NCI-H1048 (cell line): Measurements from ENCODE around the gene RAPGEF2.
"Not testable (repeated sequence)": the region's sequence is repeated elsewhere in the genome, so short reads cannot be mapped to it uniquely, and the experiment has no call there.

Experiments used
- DNase-seq: peaks from one replicate; lab custom pipeline; 2025; lab: John Stamatoyannopoulos, UW

The RAPGEF2 gene

GRCh38 chr4:159239629-159240028 is 136.8 kb downstream of the RAPGEF2 start:
- DNase-seq: no peak

GRCh38 chr4:159240046-159240445 is 137.2 kb downstream of the RAPGEF2 start:
- no peak for DNase-seq

GRCh38 chr4:159240687-159241086 is 137.8 kb downstream of the RAPGEF2 start:
- DNase-seq: no peak

- DNase-seq: peak; percentile 25
These were observed 139.5 kb downstream of the RAPGEF2 start for GRCh38 chr4:159242427-159242826.

- no peak for DNase-seq
These were observed 145.7 kb downstream of the RAPGEF2 start for GRCh38 chr4:159248384-159249178.

GRCh38 chr4:159250751-159251325 is 148.0 kb downstream of the RAPGEF2 start:
- DNase-seq: no peak

- DNase-seq: not testable (repeated sequence)
These were observed 148.7 kb downstream of the RAPGEF2 start for GRCh38 chr4:159251580-159251979.

GRCh38 chr4:159252491-159252890 is 149.6 kb downstream of the RAPGEF2 start:
- no peak for DNase-seq

- DNase-seq: no peak
These were observed 153.2 kb downstream of the RAPGEF2 start for GRCh38 chr4:159256037-159256436.

- DNase-seq: no peak
These were observed 156.1 kb downstream of the RAPGEF2 start for GRCh38 chr4:159258889-159259560.

- DNase-seq: no peak
These were observed 161.2 kb downstream of the RAPGEF2 start for GRCh38 chr4:159264057-159264456.

- no peak for DNase-seq
These were observed 164.3 kb downstream of the RAPGEF2 start for GRCh38 chr4:159266981-159267868.

GRCh38 chr4:159267869-159268285 is 165.0 kb downstream of the RAPGEF2 start:
- DNase-seq: no peak

- no peak for DNase-seq
These were observed 165.7 kb downstream of the RAPGEF2 start for GRCh38 chr4:159268607-159269006.

GRCh38 chr4:159269116-159269515 is 166.2 kb downstream of the RAPGEF2 start:
- DNase-seq: no peak

- no peak for DNase-seq
These were observed 167.1 kb downstream of the RAPGEF2 start for GRCh38 chr4:159269956-159270355.

GRCh38 chr4:159271856-159272255 is 169.0 kb downstream of the RAPGEF2 start:
- no peak for DNase-seq

- DNase-seq: no peak
These were observed 169.6 kb downstream of the RAPGEF2 start for GRCh38 chr4:159272273-159273140.

GRCh38 chr4:159273141-159273438 is 170.2 kb downstream of the RAPGEF2 start:
- no peak for DNase-seq

- DNase-seq: no peak
These were observed 171.0 kb downstream of the RAPGEF2 start for GRCh38 chr4:159273841-159274240.

- DNase-seq: no peak
These were observed 175.5 kb downstream of the RAPGEF2 start for GRCh38 chr4:159278399-159278798.
